SU-DHL-6 (cell line): ENCODE results near the gene STRN.

Experiments
- H2AFZ ChIP-seq: fragments of 200-600 bp; sonication (generic); 2 replicates; pipeline ENCODE4 v1.6.1; 2014; ENCODE audit warnings: low read depth, mild to moderate bottlenecking, moderate library complexity, mixed read lengths, antibody characterized with exemption, low read length; ENCODE audit not compliant: severe bottlenecking
- H3F3A ChIP-seq: fragments of 200-600 bp; shearing (Covaris generic); 2 replicates; pipeline ENCODE4 v1.6.0; 2016; ENCODE audit warnings: antibody characterized with exemption, mild to moderate bottlenecking; ENCODE audit not compliant: insufficient read depth
- H3K27ac ChIP-seq: fragments of 200-600 bp; sonication (generic); 2 replicates; pipeline ENCODE4 v1.5.1; 2016; ENCODE audit warnings: low read depth, mild to moderate bottlenecking, low read length, moderate library complexity, mixed read lengths
- H3K27me3 ChIP-seq: fragments of 200-600 bp; sonication (generic), shearing (Covaris generic); 2 replicates; pipeline ENCODE4 v1.6.0; 2014; ENCODE audit warnings: mild to moderate bottlenecking, low read length
- H3K36me3 ChIP-seq: fragments of 200-600 bp; sonication (generic); 2 replicates; pipeline ENCODE4 v1.6.1; 2014; ENCODE audit warnings: mild to moderate bottlenecking, low read length, mixed read lengths
- H3K4me2 ChIP-seq: fragments of 300-600, 200-600 bp; shearing (Covaris generic), sonication (generic); 2 replicates; pipeline ENCODE4 v1.6.0; 2014; ENCODE audit warnings: low read length, low read depth, mild to moderate bottlenecking; ENCODE audit not compliant: poor library complexity, severe bottlenecking
- H3K4me3 ChIP-seq: fragments of 200-600 bp; sonication (generic); 2 replicates; pipeline ENCODE4 v1.5.1; 2014; ENCODE audit warnings: antibody characterized with exemption, low read length, mild to moderate bottlenecking, mixed read lengths; ENCODE audit not compliant: insufficient read depth, poor library complexity, severe bottlenecking
- H3K79me2 ChIP-seq: fragments of 200-600 bp; sonication (generic); 2 replicates; pipeline ENCODE4 v1.6.1; 2014; ENCODE audit warnings: mild to moderate bottlenecking, low read length, moderate library complexity; ENCODE audit not compliant: insufficient read depth
- H3K9ac ChIP-seq: fragments of 200-600 bp; sonication (generic); 2 replicates; pipeline ENCODE4 v1.7.0; 2014; ENCODE audit warnings: mild to moderate bottlenecking, low read length
- H3K9me2 ChIP-seq: fragments of 200-600 bp; sonication (generic); replicated peaks from 2 replicates; pipeline ENCODE4 v1.6.1; 2014; ENCODE audit warnings: low read length; ENCODE audit not compliant: insufficient read depth
- H3K9me3 ChIP-seq: fragments of 200-600 bp; sonication (generic); 2 replicates; pipeline ENCODE4 v1.6.1; 2014; ENCODE audit warnings: low read length, mixed read lengths; ENCODE audit not compliant: insufficient read depth
- H4K20me1 ChIP-seq: fragments of 200-600 bp; sonication (generic); 2 replicates; pipeline ENCODE4 v1.6.1; 2014; ENCODE audit warnings: low read depth, mild to moderate bottlenecking, antibody characterized with exemption, low read length, moderate library complexity, mixed read lengths
- CTCF ChIP-seq: fragments of 200-600 bp; sonication (generic); IDR thresholded peaks from one replicate; pipeline ENCODE4 v1.5.1; 2017; ENCODE audit warnings: antibody characterized with exemption, mild to moderate bottlenecking, low read length, moderate library complexity; ENCODE audit not compliant: insufficient read depth, poor library complexity, severe bottlenecking
- EZH2phosphoT487 ChIP-seq: fragments of 200-600 bp; sonication (generic), shearing (Covaris generic); conservative IDR thresholded peaks from 2 replicates; pipeline ENCODE4 v1.6.1; 2018; ENCODE audit warnings: mild to moderate bottlenecking, antibody characterized with exemption, low read length, moderate library complexity, mixed read lengths

The STRN gene

DNA sequence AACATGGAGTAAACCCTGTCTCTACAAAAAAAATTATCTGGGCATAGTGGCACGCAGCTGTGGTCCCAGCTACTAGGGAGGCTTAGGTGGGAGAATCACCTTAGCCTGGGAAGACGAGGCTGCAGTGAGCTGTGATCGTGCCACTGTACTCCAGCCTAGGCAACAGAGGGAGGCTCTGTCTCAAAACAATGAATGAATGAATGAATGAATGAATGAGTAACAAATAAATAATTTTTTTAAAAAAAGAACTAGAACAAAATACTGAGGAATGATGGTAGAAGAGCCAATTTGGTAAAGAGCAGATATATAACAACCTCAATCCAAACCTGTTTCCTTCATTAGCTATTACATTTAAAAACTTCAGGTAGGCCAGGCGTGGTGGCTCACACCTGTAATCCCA, 60.1 kb downstream of the STRN start:
- H3F3A ChIP-seq: no peaks in the 10 kb centered on the region
- no peak overlapping the region for H3K4me3 ChIP-seq
- no peak overlapping the region for H3K4me2 ChIP-seq
- TF ChIP-seq CTCF: no peak
- no peak for TF ChIP-seq EZH2phosphoT487
- H3K36me3 ChIP-seq: peaks cover 10% of the 10 kb centered on the region; the same call in 1 of the 2 replicates
- no peak overlapping the region for H3K9ac ChIP-seq
- H3K27me3 ChIP-seq: no peaks in the 10 kb centered on the region
- no peaks in the 10 kb centered on the region for H4K20me1 ChIP-seq
- H3K9me3 ChIP-seq: no peaks in the 10 kb centered on the region
- no peak overlapping the region for H3K27ac ChIP-seq
- H3K9me2 ChIP-seq: no peaks in the 10 kb centered on the region
- no peak overlapping the region for H2AFZ ChIP-seq
- no peaks in the 10 kb centered on the region for H3K79me2 ChIP-seq

GRCh38 chr2:36904636-36905035, 61.7 kb downstream of the STRN start:
- no peaks in the 10 kb centered on the region for H4K20me1 ChIP-seq
- H3K9me2 ChIP-seq: no peaks in the 10 kb centered on the region
- H3K9ac ChIP-seq: no peak overlapping the region
- no peak overlapping the region for H2AFZ ChIP-seq
- H3K27me3 ChIP-seq: no peaks in the 10 kb centered on the region
- H3K36me3 ChIP-seq: peaks cover 9% of the 10 kb centered on the region; the same call in 1 of the 2 replicates
- H3K9me3 ChIP-seq: no peaks in the 10 kb centered on the region
- H3K27ac ChIP-seq: no peak overlapping the region
- H3F3A ChIP-seq: no peaks in the 10 kb centered on the region
- H3K4me3 ChIP-seq: no peak overlapping the region
- H3K79me2 ChIP-seq: no peaks in the 10 kb centered on the region
- H3K4me2 ChIP-seq: no peak overlapping the region
- TF ChIP-seq EZH2phosphoT487: no peak

- Histone ChIP-seq H3K27ac (no peak overlapping the region), H3K27me3 (no peaks in the 10 kb centered on the region), H3K9me3 (no peaks in the 10 kb centered on the region), H3K9me2 (no peaks in the 10 kb centered on the region), H2AFZ (no peak overlapping the region), H3F3A (no peaks in the 10 kb centered on the region), H3K4me2 (no peak overlapping the region), H3K9ac (no peak overlapping the region), H3K79me2 (no peaks in the 10 kb centered on the region), H3K36me3 (peaks cover 11% of the 10 kb centered on the region; the same call in 1 of the 2 replicates), H3K4me3 (no peak overlapping the region), H4K20me1 (no peaks in the 10 kb centered on the region)
- TF ChIP-seq EZH2phosphoT487 (no peak), CTCF (no peak)
Observed at GRCh38 chr2:36902385-36903120, 63.8 kb downstream of the STRN start.

GRCh38 chr2:36892805-36893204, 73.5 kb downstream of the STRN start:
- H3K9me3 ChIP-seq: no peaks in the 10 kb centered on the region
- H2AFZ ChIP-seq: no peak overlapping the region
- H4K20me1 ChIP-seq: no peaks in the 10 kb centered on the region
- no peak overlapping the region for H3K4me2 ChIP-seq
- H3F3A ChIP-seq: no peaks in the 10 kb centered on the region
- no peak overlapping the region for H3K4me3 ChIP-seq
- H3K9ac ChIP-seq: no peak overlapping the region
- H3K79me2 ChIP-seq: no peaks in the 10 kb centered on the region
- peaks cover 9% of the 10 kb centered on the region; the same call in 1 of the 2 replicates for H3K36me3 ChIP-seq
- H3K9me2 ChIP-seq: no peaks in the 10 kb centered on the region
- no peaks in the 10 kb centered on the region for H3K27me3 ChIP-seq
- TF ChIP-seq CTCF (no peak), EZH2phosphoT487 (no peak)
- H3K27ac ChIP-seq: no peak overlapping the region
